ENCODE results near the gene SDK2. TPM values are rescaled to one million over a fixed set of nuclear protein-coding genes. Genes with fewer than 3 reads are reported as not detected.

SDK2 gene
- total RNA-seq, 2 donors from 2014 or later, result 0.26 to 0.33 TPM

GRCh38 chr17:73362697-73363096 lies 281.5 kb downstream of the SDK2 start:
- ATAC-seq, result no peak
- Histone ChIP-seq H3K27me3 (no peaks in the 10 kb centered on the region), H3K27ac (peak overlapping the region in 1 of 4 donors; percentile 77), H3K36me3 (replicated peaks in 1 of 2; ENCODE audit: insufficient read depth in 1 of 2, low read depth in 2 of 2) (no peaks in the 10 kb centered on the region), H3K9me3 (no peaks in the 10 kb centered on the region), H3K4me1 (peaks cover 29% of the 10 kb centered on the region), H3K4me3 (no peak overlapping the region)
- DNase-seq, result no peak
- 77 to 87% methylated on average over 7 to 11 of the region's 11 CpGs for WGBS, 2 donors
- intact Hi-C loops (cut with DNase I), result loop anchor here (5.0 kb wide), 1 partner anchor 45 kb away; no protein-coding TSS in a partner anchor
- TF ChIP-seq CTCF (IDR thresholded peaks at IDR 0.05) (no peak), POLR2A (IDR thresholded peaks at IDR 0.05) (no peak)

GRCh38 chr17:73360961-73361761 lies 283.1 kb downstream of the SDK2 start:
- H3K27ac ChIP-seq, result peak overlapping the region in 3 of 4 donors; percentile 71 to 81 (median 77)
- WGBS, 2 donors, result 66 to 84% methylated on average over 19 to 29 of the region's 29 CpGs
- intact Hi-C loops (cut with DNase I), result loop anchor here (5.0 kb wide), 1 partner anchor 44 kb away; no protein-coding TSS in a partner anchor

GRCh38 chr17:73359987-73360410 lies 284.2 kb downstream of the SDK2 start:
- Histone ChIP-seq H3K36me3 (replicated peaks in 1 of 2; ENCODE audit: insufficient read depth in 1 of 2, low read depth in 2 of 2) (no peaks in the 10 kb centered on the region), H3K9me3 (no peaks in the 10 kb centered on the region), H3K4me1 (peaks cover 29% of the 10 kb centered on the region), H3K27me3 (no peaks in the 10 kb centered on the region), H3K4me3 (no peak overlapping the region), H3K27ac (peak overlapping the region; percentile 45 to 81 (median 74))
- TF ChIP-seq POLR2A (IDR thresholded peaks at IDR 0.05), result peak in 2 of 3 donors; percentile 40 to 54
- TF ChIP-seq CTCF (IDR thresholded peaks at IDR 0.05), result peak in 6 of 7 experiments; percentile 8 to 63 (median 52)
- DNase-seq, result peak; percentile 85 to 93 (median 93)
- WGBS, 2 donors, result 11 to 15% methylated on average over 7 of the region's 7 CpGs
- ATAC-seq, result peak; percentile 79
- intact Hi-C loops (cut with DNase I), result loop anchor here (5.0 kb wide), 1 partner anchor 43 kb away; no protein-coding TSS in a partner anchor

More at GRCh38 chr17:73360961-73361761, 283.1 kb downstream of the SDK2 start:
- Histone ChIP-seq H3K4me1 (peaks cover 29% of the 10 kb centered on the region), H3K36me3 (replicated peaks in 1 of 2; ENCODE audit: insufficient read depth in 1 of 2, low read depth in 2 of 2) (no peaks in the 10 kb centered on the region), H3K27me3 (no peaks in the 10 kb centered on the region), H3K9me3 (no peaks in the 10 kb centered on the region), H3K4me3 (no peak overlapping the region)
- peak in 2 of 4 donors; percentile 33 to 43 for DNase-seq
- TF ChIP-seq POLR2A (IDR thresholded peaks at IDR 0.05) (no peak), CTCF (IDR thresholded peaks at IDR 0.05) (no peak)
- ATAC-seq, result no peak

- DNase-seq (no peak), ATAC-seq (no peak)
- 79 to 84% methylated on average over 8 to 10 of the region's 10 CpGs for WGBS, 2 donors
- intact Hi-C loops (cut with DNase I), result no loop called here
- Histone ChIP-seq H3K4me3 (no peak overlapping the region), H3K27ac (peak overlapping the region; percentile 45 to 81 (median 74)), H3K27me3 (no peaks in the 10 kb centered on the region), H3K36me3 (replicated peaks in 1 of 2; ENCODE audit: insufficient read depth in 1 of 2, low read depth in 2 of 2) (no peaks in the 10 kb centered on the region), H3K4me1 (peaks cover 29% of the 10 kb centered on the region), H3K9me3 (no peaks in the 10 kb centered on the region)
- TF ChIP-seq CTCF (IDR thresholded peaks at IDR 0.05), result no peak
- no peak for TF ChIP-seq POLR2A (IDR thresholded peaks at IDR 0.05)
Measured at GRCh38 chr17:73359352-73359751, 284.9 kb downstream of the SDK2 start.
